WTC11 (cell line): ENCODE data around the gene DHFR.

Experiments used
- CTCF ChIP-seq: fragments of 200-600 bp; IDR thresholded peaks from 2 replicates; pipeline ENCODE4 v1.8.0; 2022; ENCODE audit warnings: antibody characterized with exemption
- E2F5 ChIP-seq: sonication (generic); formaldehyde crosslinking; IDR thresholded peaks from 2 replicates; pipeline ENCODE4 v1.8.1; 2022; ENCODE audit warnings: mild to moderate bottlenecking, moderate library complexity, missing genetic modification reagents
- ETV6 ChIP-seq: sonication (generic); formaldehyde crosslinking; IDR thresholded peaks from 2 replicates; pipeline ENCODE4 v1.8.1; 2022; ENCODE audit warnings: mild to moderate bottlenecking, missing genetic modification reagents
- NR2C2 ChIP-seq: sonication (generic); formaldehyde crosslinking; IDR thresholded peaks from 2 replicates; pipeline ENCODE4 v1.8.0; 2022; ENCODE audit warnings: mild to moderate bottlenecking, missing genetic modification reagents
- TP53 ChIP-seq: sonication (generic); formaldehyde crosslinking; IDR thresholded peaks from 2 replicates; pipeline ENCODE4 v1.8.1; 2023; ENCODE audit warnings: mild to moderate bottlenecking, missing genetic modification reagents
- ZNF423 ChIP-seq: fragments of 250-450 bp; sonication (Bioruptor Pico); IDR thresholded peaks from 2 replicates; pipeline ENCODE4 v2.1.2; 2022; ENCODE audit warnings: mild to moderate bottlenecking, moderate library complexity

GRCh38 chr5:80591352-80591751, 63.4 kb downstream of the DHFR start:
- no peak for TF ChIP-seq CTCF
- TF ChIP-seq TP53 (CRISPR knock-in tag) = no peak
- no peak for TF ChIP-seq ETV6
- no peak for TF ChIP-seq NR2C2
- TF ChIP-seq E2F5 (CRISPR knock-in tag) = no peak
- no peak for TF ChIP-seq ZNF423 (CRISPR knock-in tag)
